HepG2 (cell line): Measurements from ENCODE around the gene BCL2L1. TPM values are rescaled to one million over a fixed set of nuclear protein-coding genes. Genes with fewer than 3 reads are reported as not detected.
A peak's percentile ranks its signal among the peaks of the same experiment; 100 is the strongest.

Experiments used
- ATAC-seq: fragments of 200-7000 bp; cut with Tn5 transposase; 3 replicates; pipeline ENCODE4 v1.9.1; 2020; ENCODE audit warnings: mild to moderate bottlenecking, moderate library complexity
- BruUV-seq: library from RNA; stranded (reverse); fragments of 400-500 nt; replicated peaks from 2 replicates; lab custom pipeline; 2021; lab: Mats Ljungman, UMichigan
- CTCF ChIA-PET: fragments of 300-600 bp; formaldehyde crosslinking; extraction: SDS; loops from one replicate; lab custom pipeline; 2021; ENCODE audit warnings: low total read pairs, inconsistent platforms, low intra/inter-chr PET ratio; lab: Yijun Ruan, JAX
- POLR2A ChIA-PET: fragments of 350-600 bp; sonication (Branson Sonifier 250); formaldehyde crosslinking; loops from one replicate; lab custom pipeline; 2020; ENCODE audit warnings: antibody characterized with exemption, inconsistent platforms; lab: Yijun Ruan, JAX
- DNase-seq: peaks from one replicate; pipeline ENCODE4 v3.0.0-alpha.2; 2015; ENCODE audit warnings: low spot score
- FAIRE-seq: peaks from 3 replicates; lab custom pipeline; 2011; peaks lifted over from hg19 to GRCh38; lab: Jason Lieb, UNC
- H2AFZ ChIP-seq: one replicate; pipeline ENCODE4 v1.6.1; 2011; ENCODE audit warnings: low read length, inconsistent platforms
- H3K27ac ChIP-seq: fragments of 300-600 bp; 3 replicates; pipeline ENCODE4 v1.8.0; 2011; ENCODE audit warnings: mixed run types, mild to moderate bottlenecking, mixed read lengths, low read length, inconsistent platforms; ENCODE audit not compliant: insufficient read depth; ENCODE audit errors: extremely low read length
- H3K27me3 ChIP-seq, 2 experiments: fragments of 200-600 bp in 1 of 2; 2 replicates in 1 of 2; 3 replicates in 1 of 2; pipeline versions ENCODE4 v1.6.0 to v1.8.0; 2011; ENCODE audit warnings: low read length in 2 of 2, mild to moderate bottlenecking in 2 of 2, moderate library complexity in 2 of 2, inconsistent platforms in 1 of 2; ENCODE audit not compliant: insufficient read depth in 2 of 2, control insufficient read depth in 1 of 2
- H3K36me3 ChIP-seq, 2 experiments: fragments of 200-600 bp in 1 of 2; replicated peaks in 1 of 2; 2 replicates in 1 of 2; 3 replicates in 1 of 2; pipeline versions ENCODE4 v1.5.1 to v1.8.0; 2011; ENCODE audit warnings: low read length in 2 of 2, inconsistent platforms in 1 of 2; ENCODE audit not compliant: insufficient read depth in 2 of 2, control insufficient read depth in 1 of 2
- H3K4me1 ChIP-seq: 2 replicates; pipeline ENCODE4 v1.5.1; 2012; ENCODE audit warnings: low read length, inconsistent platforms; ENCODE audit not compliant: insufficient read depth
- H3K4me2 ChIP-seq: 2 replicates; pipeline ENCODE4 v1.6.0; 2011; ENCODE audit warnings: low read depth, low read length, inconsistent platforms
- H3K4me3 ChIP-seq, 3 experiments: fragments of 200-600 bp in 1 of 3; sonication (generic), shearing (Covaris generic) in 1 of 3; replicated peaks in 1 of 3; 2 replicates each; pipeline ENCODE4 v1.5.1; 2011 to 2016; ENCODE audit warnings: low read length in 3 of 3, inconsistent platforms in 2 of 3, low read depth in 2 of 3, mild to moderate bottlenecking in 2 of 3, control low read depth in 1 of 3, mixed read lengths in 1 of 3; ENCODE audit not compliant: insufficient read depth in 1 of 3
- H3K79me2 ChIP-seq: one replicate; pipeline ENCODE4 v1.6.1; 2011; ENCODE audit warnings: low read length, inconsistent platforms; ENCODE audit not compliant: insufficient read depth
- H3K9ac ChIP-seq: 2 replicates; pipeline ENCODE4 v1.6.0; 2011; ENCODE audit warnings: mild to moderate bottlenecking, low read depth, low read length, inconsistent platforms; ENCODE audit not compliant: insufficient read depth
- H3K9me3 ChIP-seq: 2 replicates; pipeline ENCODE4 v1.5.1; 2012; ENCODE audit warnings: mild to moderate bottlenecking, low read length
- H4K20me1 ChIP-seq: 2 replicates; pipeline ENCODE4 v1.6.0; 2011; ENCODE audit warnings: inconsistent platforms, mild to moderate bottlenecking, low read length, moderate library complexity; ENCODE audit not compliant: insufficient read depth
- AGO2 ChIP-seq: fragments of 200-400 bp; formaldehyde crosslinking; optimal IDR thresholded peaks from 2 replicates; pipeline ENCODE3; 2017; ENCODE audit warnings: mild to moderate bottlenecking, low read depth, low read length, moderate library complexity
- FOSL2 ChIP-seq: sonication (generic); formaldehyde crosslinking; IDR thresholded peaks from 2 replicates; pipeline ENCODE4 v1.4.0; 2020; ENCODE audit warnings: missing genetic modification reagents
- HCFC1 ChIP-seq: fragments of 150-350 bp; IDR thresholded peaks from 2 replicates; pipeline ENCODE4 v1.6.1; 2014; ENCODE audit warnings: low read depth, low read length
- NR2F1 ChIP-seq, 2 experiments: fragments of 450-650 bp in 1 of 2; formaldehyde crosslinking in 1 of 2; IDR thresholded peaks; 2 replicates each; pipeline versions ENCODE4 v1.5.0 to v1.6.1; 2016 to 2020; ENCODE audit warnings: mild to moderate bottlenecking in 1 of 2, missing compliant biosample characterization in 1 of 2, missing genetic modification reagents in 1 of 2, moderate library complexity in 1 of 2
- POGZ ChIP-seq: sonication (generic); formaldehyde crosslinking; IDR thresholded peaks from 2 replicates; pipeline ENCODE4 v1.4.0; 2020; ENCODE audit warnings: mild to moderate bottlenecking, missing genetic modification reagents
- SALL1 ChIP-seq: sonication (generic); formaldehyde crosslinking; IDR thresholded peaks from 2 replicates; pipeline ENCODE4 v1.8.0; 2022; ENCODE audit warnings: mild to moderate bottlenecking, missing genetic modification reagents
- ZNF230 ChIP-seq: sonication (generic); formaldehyde crosslinking; IDR thresholded peaks from 2 replicates; pipeline ENCODE4 v1.4.0; 2020; ENCODE audit warnings: mild to moderate bottlenecking, missing genetic modification reagents
- ZNF558 ChIP-seq: sonication (generic); formaldehyde crosslinking; IDR thresholded peaks from 2 replicates; pipeline ENCODE4 v1.9.0; 2022; ENCODE audit warnings: mild to moderate bottlenecking, missing genetic modification reagents, borderline replicate concordance
- ZNF777 ChIP-seq: sonication (generic); formaldehyde crosslinking; IDR thresholded peaks from 2 replicates; pipeline ENCODE4 v1.4.0; 2020; ENCODE audit warnings: missing genetic modification reagents
- WGBS: methylation state at CpG from one replicate; pipeline ENCODE4 v1.1.6; 2017; ENCODE audit warnings: low lambda C conversion rate; 5-methylcytosine and 5-hydroxymethylcytosine counted together
- in situ Hi-C: cut with HindIII; loops from 2 replicates; pipeline ENCODE4 v1.10.0; 2017; ENCODE audit warnings: low pct_unique_long_range_greater_than_20kb; ENCODE audit not compliant: extremely low pct_ligation_motif_present
- intact Hi-C: fragments of 100-400 bp; cut with micrococcal nuclease; formaldehyde crosslinking; loops from one replicate; pipeline ENCODE4 v1.10.0; 2022; ENCODE audit not compliant: unreplicated experiment
- polyA plus RNA-seq, 8 experiments: library from polyadenylated mRNA; depleted of rRNA in 3 of 8; stranded (reverse) in 7 of 8; unstranded in 1 of 8; fragments of >200 nt; fragmentation: Illumina TruSeq in 4 of 8; extraction: Trizol in 4 of 8; gene quantifications; 2 replicates each; pipeline versions ENCODE4 v1.2.1 to v1.2.3, GENCODE V29; 2011 to 2016; ENCODE audit warnings: low read depth in 4 of 8, missing spikeins in 1 of 8, mixed read lengths in 1 of 8; ENCODE audit not compliant: insufficient read depth in 1 of 8
- total RNA-seq, 5 experiments: library from RNA; depleted of rRNA; stranded (reverse); fragments of >200 nt; fragmentation: Illumina TruSeq; extraction: Trizol; gene quantifications; 2 replicates each; pipeline ENCODE4 v1.2.3, GENCODE V29; 2016; ENCODE audit warnings: low read depth in 1 of 5
- TF ChIP-seq, protein P1 (sequence below): sonication (generic); formaldehyde crosslinking; IDR thresholded peaks from 2 replicates; pipeline ENCODE4 v1.5.0; 2020; ENCODE audit warnings: mild to moderate bottlenecking, missing genetic modification reagents
- TF ChIP-seq, protein P2 (sequence below): sonication (generic); formaldehyde crosslinking; IDR thresholded peaks from 2 replicates; pipeline ENCODE4 v1.4.0; 2020; ENCODE audit warnings: missing genetic modification reagents, borderline replicate concordance
- TF ChIP-seq, protein P3 (sequence below), 2 experiments: sonication (generic) in 1 of 2; formaldehyde crosslinking in 1 of 2; IDR thresholded peaks; 2 replicates each; pipeline versions ENCODE4 v1.4.0 to v1.6.1; 2018 to 2020; ENCODE audit warnings: missing genetic modification reagents in 2 of 2, borderline replicate concordance in 1 of 2, low read depth in 1 of 2, mild to moderate bottlenecking in 1 of 2, missing biosample characterization in 1 of 2
- TF ChIP-seq, protein P4 (sequence below): sonication (generic); formaldehyde crosslinking; conservative IDR thresholded peaks from 2 replicates; pipeline ENCODE4 v1.8.0; 2022; ENCODE audit warnings: missing genetic modification reagents

The BCL2L1 gene
- total and polyA plus RNA-seq, 2 of the 13 experiments (the other 11 are each of a cell fraction or from before 2014, with no cell fraction given), result 164 to 258 TPM

DNA sequence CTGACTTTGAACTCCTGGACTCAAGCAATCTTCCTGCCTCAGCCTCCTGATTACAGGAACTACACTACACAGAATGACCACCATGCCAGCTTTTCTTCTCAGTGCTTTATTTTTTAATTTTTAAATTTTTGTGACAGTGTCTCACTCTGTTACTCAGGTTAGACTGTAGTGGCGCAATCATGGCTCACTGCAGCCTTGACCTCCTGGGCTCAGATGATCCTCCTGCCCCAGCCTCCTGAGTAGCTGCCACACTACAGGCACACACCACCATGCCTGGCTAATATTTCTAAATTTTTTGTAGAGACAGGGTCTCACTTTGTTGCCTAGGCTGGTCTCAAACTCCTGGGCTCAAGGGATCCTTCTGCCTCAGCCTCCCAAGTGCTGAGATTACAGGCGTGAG, 53.7 kb downstream of the BCL2L1 start (continued):
- TF ChIP-seq, protein P1, sequence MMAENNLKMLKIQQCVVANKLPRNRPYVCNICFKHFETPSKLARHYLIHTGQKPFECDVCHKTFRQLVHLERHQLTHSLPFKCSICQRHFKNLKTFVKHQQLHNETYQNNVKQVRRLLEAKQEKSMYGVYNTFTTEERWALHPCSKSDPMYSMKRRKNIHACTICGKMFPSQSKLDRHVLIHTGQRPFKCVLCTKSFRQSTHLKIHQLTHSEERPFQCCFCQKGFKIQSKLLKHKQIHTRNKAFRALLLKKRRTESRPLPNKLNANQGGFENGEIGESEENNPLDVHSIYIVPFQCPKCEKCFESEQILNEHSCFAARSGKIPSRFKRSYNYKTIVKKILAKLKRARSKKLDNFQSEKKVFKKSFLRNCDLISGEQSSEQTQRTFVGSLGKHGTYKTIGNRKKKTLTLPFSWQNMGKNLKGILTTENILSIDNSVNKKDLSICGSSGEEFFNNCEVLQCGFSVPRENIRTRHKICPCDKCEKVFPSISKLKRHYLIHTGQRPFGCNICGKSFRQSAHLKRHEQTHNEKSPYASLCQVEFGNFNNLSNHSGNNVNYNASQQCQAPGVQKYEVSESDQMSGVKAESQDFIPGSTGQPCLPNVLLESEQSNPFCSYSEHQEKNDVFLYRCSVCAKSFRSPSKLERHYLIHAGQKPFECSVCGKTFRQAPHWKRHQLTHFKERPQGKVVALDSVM (CRISPR knock-in tag), result peak; percentile 98
- TF ChIP-seq FOSL2 (CRISPR knock-in tag), result 0 out of 2 replicates have a peak, but pooled peaks have one; percentile 12
- peak in 1 of 2 experiments; percentile 37; a peak in 1 of 4 replicates for TF ChIP-seq NR2F1 (CRISPR knock-in tag; IDR thresholded peaks at IDR 0.05)
- TF ChIP-seq ZNF777 (CRISPR knock-in tag), result 0 out of 2 replicates have a peak, but pooled peaks have one; percentile 14
- TF ChIP-seq SALL1 (CRISPR knock-in tag), result peak; percentile 19; the same call in 1 of the 2 replicates

DNA sequence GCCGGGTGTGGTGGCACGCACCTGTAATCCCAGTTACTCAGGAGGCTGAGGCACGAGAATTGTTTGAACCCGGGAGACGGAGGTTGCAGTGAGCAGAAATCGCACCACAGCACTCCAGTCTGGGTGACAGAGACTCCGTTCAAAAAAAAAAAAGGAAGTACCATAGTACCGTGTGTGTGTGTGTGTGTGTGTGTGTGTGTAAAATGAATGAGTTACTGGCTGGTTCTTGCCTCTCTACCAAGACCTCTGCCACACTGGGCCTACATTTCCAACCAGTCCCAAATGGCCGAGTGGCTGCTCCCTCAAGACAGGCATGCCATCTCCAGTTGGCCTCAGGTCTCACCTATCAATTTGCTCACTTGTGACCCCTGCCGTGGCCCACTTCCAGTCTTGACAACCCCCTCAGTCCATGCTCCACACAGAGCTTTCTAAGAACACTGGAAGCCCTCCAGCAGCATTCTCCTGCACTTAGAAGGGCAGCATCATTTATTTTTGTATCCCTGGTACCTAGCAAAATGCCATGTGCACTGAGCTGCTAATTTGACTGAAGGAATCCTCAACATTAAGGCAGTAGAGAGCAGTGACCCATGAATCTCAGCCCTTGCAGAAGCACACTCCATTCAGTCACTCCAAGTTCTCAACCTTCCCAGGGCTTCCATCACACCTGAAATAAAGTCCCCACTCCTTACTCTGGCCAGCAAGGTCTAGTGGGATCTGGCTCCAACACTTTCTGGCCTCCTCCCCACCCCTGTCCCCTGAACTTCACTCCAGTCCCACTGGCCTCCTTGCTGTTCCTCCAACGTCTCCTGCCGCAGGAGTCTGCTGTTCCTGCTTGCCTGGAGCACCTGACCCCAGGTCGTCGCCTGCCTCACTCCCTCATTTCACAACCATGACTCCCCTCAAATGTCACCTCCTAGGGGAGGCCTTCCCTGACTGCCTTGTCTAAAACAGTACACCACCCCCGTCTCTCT, 55.1 kb downstream of the BCL2L1 start:
- H3K36me3 ChIP-seq, result peaks cover 54 to 67% of the 10 kb centered on the region in 2 experiments
- CTCF ChIA-PET, result no interaction called here
- no peaks in the 10 kb centered on the region for H3K27me3 ChIP-seq
- BruUV-seq, result no TSS peak
- H3K4me3 ChIP-seq, result no peak overlapping the region
- ATAC-seq (no peak), DNase-seq (no peak), FAIRE-seq (no peak)
- intact Hi-C loops, result no loop called here
- H3K9me3 ChIP-seq, result no peaks in the 10 kb centered on the region
- H3K4me1 ChIP-seq, result peaks cover 89% of the 10 kb centered on the region
- POLR2A ChIA-PET, result interaction anchor here (0.7 to 20.7 kb wide), 7 partner anchors 9 to 46 kb away, joined by 3 to 643 read pairs (median 4); partner anchors contain the start of gene BCL2L1
- H3K79me2 ChIP-seq, result peaks cover 48% of the 10 kb centered on the region
- no peak overlapping the region for H3K4me2 ChIP-seq
- H2AFZ ChIP-seq, result no peak overlapping the region
- H3K9ac ChIP-seq, result no peak overlapping the region
- WGBS, result 91% methylated on average over 15 of the region's 15 CpGs
- H3K27ac ChIP-seq, result peak overlapping the region; percentile 26
- peaks cover 33% of the 10 kb centered on the region; the same call in 1 of the 2 replicates for H4K20me1 ChIP-seq
- in situ Hi-C loops, result no loop called here
- TF ChIP-seq POGZ (CRISPR knock-in tag), result 0 out of 2 replicates have a peak, but pooled peaks have one; percentile 5
- peak; percentile 64 for TF ChIP-seq AGO2
- 0 out of 2 replicates have a peak, but pooled peaks have one; percentile 32 for TF ChIP-seq ZNF230 (CRISPR knock-in tag)
- no peak for TF ChIP-seq ZNF558 (CRISPR knock-in tag)
- TF ChIP-seq, protein P2, sequence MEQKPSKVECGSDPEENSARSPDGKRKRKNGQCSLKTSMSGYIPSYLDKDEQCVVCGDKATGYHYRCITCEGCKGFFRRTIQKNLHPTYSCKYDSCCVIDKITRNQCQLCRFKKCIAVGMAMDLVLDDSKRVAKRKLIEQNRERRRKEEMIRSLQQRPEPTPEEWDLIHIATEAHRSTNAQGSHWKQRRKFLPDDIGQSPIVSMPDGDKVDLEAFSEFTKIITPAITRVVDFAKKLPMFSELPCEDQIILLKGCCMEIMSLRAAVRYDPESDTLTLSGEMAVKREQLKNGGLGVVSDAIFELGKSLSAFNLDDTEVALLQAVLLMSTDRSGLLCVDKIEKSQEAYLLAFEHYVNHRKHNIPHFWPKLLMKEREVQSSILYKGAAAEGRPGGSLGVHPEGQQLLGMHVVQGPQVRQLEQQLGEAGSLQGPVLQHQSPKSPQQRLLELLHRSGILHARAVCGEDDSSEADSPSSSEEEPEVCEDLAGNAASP, result no peak
- TF ChIP-seq, protein P3, sequence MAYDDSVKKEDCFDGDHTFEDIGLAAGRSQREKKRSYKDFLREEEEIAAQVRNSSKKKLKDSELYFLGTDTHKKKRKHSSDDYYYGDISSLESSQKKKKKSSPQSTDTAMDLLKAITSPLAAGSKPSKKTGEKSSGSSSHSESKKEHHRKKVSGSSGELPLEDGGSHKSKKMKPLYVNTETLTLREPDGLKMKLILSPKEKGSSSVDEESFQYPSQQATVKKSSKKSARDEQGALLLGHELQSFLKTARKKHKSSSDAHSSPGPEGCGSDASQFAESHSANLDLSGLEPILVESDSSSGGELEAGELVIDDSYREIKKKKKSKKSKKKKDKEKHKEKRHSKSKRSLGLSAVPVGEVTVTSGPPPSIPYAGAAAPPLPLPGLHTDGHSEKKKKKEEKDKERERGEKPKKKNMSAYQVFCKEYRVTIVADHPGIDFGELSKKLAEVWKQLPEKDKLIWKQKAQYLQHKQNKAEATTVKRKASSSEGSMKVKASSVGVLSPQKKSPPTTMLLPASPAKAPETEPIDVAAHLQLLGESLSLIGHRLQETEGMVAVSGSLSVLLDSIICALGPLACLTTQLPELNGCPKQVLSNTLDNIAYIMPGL (CRISPR knock-in tag; IDR thresholded peaks at IDR 0.05; ENCODE audit: borderline replicate concordance in 1 of 2, low read depth in 1 of 2), result no peak
- TF ChIP-seq, protein P4, sequence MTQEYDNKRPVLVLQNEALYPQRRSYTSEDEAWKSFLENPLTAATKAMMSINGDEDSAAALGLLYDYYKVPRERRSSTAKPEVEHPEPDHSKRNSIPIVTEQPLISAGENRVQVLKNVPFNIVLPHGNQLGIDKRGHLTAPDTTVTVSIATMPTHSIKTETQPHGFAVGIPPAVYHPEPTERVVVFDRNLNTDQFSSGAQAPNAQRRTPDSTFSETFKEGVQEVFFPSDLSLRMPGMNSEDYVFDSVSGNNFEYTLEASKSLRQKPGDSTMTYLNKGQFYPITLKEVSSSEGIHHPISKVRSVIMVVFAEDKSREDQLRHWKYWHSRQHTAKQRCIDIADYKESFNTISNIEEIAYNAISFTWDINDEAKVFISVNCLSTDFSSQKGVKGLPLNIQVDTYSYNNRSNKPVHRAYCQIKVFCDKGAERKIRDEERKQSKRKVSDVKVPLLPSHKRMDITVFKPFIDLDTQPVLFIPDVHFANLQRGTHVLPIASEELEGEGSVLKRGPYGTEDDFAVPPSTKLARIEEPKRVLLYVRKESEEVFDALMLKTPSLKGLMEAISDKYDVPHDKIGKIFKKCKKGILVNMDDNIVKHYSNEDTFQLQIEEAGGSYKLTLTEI (CRISPR knock-in tag), result no peak
- no peak for TF ChIP-seq HCFC1
